GM12878 (cell line): ENCODE data around the gene HTATIP2. TPM values are rescaled to one million over a fixed set of nuclear protein-coding genes. Genes with fewer than 3 reads are reported as not detected.

Source experiments
- CTCF ChIP-seq, 3 experiments: IDR thresholded peaks in 2 of 3; conservative IDR thresholded peaks in 1 of 3; 2 replicates each; pipeline ENCODE4 v1.5.1; 2011; ENCODE audit warnings: low read depth in 3 of 3, low read length in 3 of 3, mild to moderate bottlenecking in 3 of 3, control low read depth in 2 of 3, moderate library complexity in 2 of 3, inconsistent platforms in 1 of 3, mixed read lengths in 1 of 3; ENCODE audit not compliant: control insufficient read depth in 2 of 3, insufficient read depth in 1 of 3; ENCODE audit errors: extremely low read depth in 1 of 3
- POLR2A ChIP-seq: IDR thresholded peaks from 2 replicates; pipeline ENCODE4 v1.6.1; 2011; ENCODE audit warnings: low read depth, mild to moderate bottlenecking, low read length
- REST ChIP-seq: IDR thresholded peaks from 2 replicates; pipeline ENCODE4 v1.6.1; 2012; ENCODE audit warnings: mild to moderate bottlenecking, low read depth, low read length
- TCF3 ChIP-seq: IDR thresholded peaks from 2 replicates; pipeline ENCODE4 v1.6.1; 2012; ENCODE audit warnings: low read depth, mild to moderate bottlenecking, low read length, borderline replicate concordance; ENCODE audit not compliant: insufficient read depth
- polyA plus RNA-seq, 11 experiments: library from polyadenylated mRNA; depleted of rRNA in 4 of 11; unstranded in 6 of 11; stranded (reverse) in 5 of 11; fragments of >200 nt; fragmentation: Nextera tagmentation in 4 of 11; fragmentation: Illumina TruSeq in 1 of 11; extraction: Ambion mirVana in 4 of 11; extraction: Trizol in 1 of 11; gene quantifications; 1 replicate in 1 of 11; 2 replicates in 10 of 11; pipeline versions ENCODE4 v1.2.1 to v1.2.3, GENCODE V29; 2011 to 2016; ENCODE audit warnings: inconsistent platforms in 2 of 11, missing spikeins in 2 of 11, low read depth in 1 of 11
- total RNA-seq, 4 experiments: library from RNA; depleted of rRNA in 3 of 4; stranded (reverse); fragments of >200 nt in 3 of 4; fragmentation: Illumina TruSeq in 1 of 4; extraction: Trizol in 1 of 4; gene quantifications; 2 replicates each; pipeline versions ENCODE4 v1.2.1 to v1.2.3, GENCODE V29; 2013 to 2021
- TF ChIP-seq, protein P1 (sequence below): fragments of 150-350 bp; IDR thresholded peaks from 2 replicates; pipeline ENCODE4 v1.6.1; 2014; ENCODE audit warnings: mild to moderate bottlenecking, low read depth, low read length

HTATIP2 gene
- total and polyA plus RNA-seq, 10 of the 15 experiments (the other 5 are each of a cell fraction or from before 2014, with no cell fraction given): 25.4 to 58.5 (median 42.2) TPM

- 0 out of 2 replicates have a peak, but pooled peaks have one; percentile 29 for TF ChIP-seq REST
- TF ChIP-seq, protein P1, sequence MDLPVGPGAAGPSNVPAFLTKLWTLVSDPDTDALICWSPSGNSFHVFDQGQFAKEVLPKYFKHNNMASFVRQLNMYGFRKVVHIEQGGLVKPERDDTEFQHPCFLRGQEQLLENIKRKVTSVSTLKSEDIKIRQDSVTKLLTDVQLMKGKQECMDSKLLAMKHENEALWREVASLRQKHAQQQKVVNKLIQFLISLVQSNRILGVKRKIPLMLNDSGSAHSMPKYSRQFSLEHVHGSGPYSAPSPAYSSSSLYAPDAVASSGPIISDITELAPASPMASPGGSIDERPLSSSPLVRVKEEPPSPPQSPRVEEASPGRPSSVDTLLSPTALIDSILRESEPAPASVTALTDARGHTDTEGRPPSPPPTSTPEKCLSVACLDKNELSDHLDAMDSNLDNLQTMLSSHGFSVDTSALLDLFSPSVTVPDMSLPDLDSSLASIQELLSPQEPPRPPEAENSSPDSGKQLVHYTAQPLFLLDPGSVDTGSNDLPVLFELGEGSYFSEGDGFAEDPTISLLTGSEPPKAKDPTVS: peak; percentile 76; the same call in 1 of the 2 replicates
- no peak; a peak in 1 of 6 replicates for TF ChIP-seq CTCF (IDR thresholded peaks at IDR 0.05 in 2 of 3, conservative IDR thresholded peaks at IDR 0.05 in 1 of 3; ENCODE audit: control insufficient read depth in 2 of 3, extremely low read depth in 1 of 3, insufficient read depth in 1 of 3, low read depth in 3 of 3, low read length in 3 of 3)
- peak; percentile 94 for TF ChIP-seq POLR2A
- TF ChIP-seq TCF3: no peak
Measured at GRCh38 chr11:20387261-20388095, 24.0 kb downstream of the HTATIP2 start, which contains the start of gene PRMT3 (continued).
